ENCODE measurements around the gene TARS2. TPM values are rescaled to one million over a fixed set of nuclear protein-coding genes. Genes with fewer than 3 reads are reported as not detected.

The TARS2 gene
- total and polyA plus RNA-seq, 2 of the 13 experiments (the other 11 are each of a cell fraction or from before 2014, with no cell fraction given): 21.3 to 22.8 TPM

DNA sequence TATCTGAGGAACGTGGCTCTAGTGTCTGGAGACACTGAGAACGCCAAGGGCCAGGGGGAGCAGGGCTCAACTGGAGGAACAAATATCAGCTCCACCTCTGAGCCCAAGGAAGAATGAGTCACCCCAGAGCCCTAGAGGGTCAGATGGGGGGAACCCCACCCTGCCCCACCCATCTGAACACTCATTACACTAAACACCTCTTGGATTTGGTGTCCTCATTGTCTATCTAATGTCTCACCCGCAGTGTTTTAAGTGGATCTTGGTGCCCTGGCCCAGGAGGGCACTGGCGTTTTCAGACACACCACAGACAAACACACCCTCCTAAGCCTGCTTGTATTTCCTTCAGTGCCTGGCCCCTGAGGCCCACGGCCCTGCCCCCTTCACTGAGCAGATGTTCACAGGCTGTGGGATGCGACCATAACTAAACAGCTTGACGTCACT, 26.2 kb downstream of the TARS2 start:
- no TSS peak for BruUV-seq (replicated peaks)

More for the DNA sequence above, 26.2 kb downstream of the TARS2 start:
- no peaks in the 10 kb centered on the region for H3K9me3 ChIP-seq (ENCODE audit: low read length)
- WGBS (ENCODE audit: low lambda C conversion rate): 88% methylated on average over 7 of the region's 7 CpGs
- intact Hi-C loops (cut with micrococcal nuclease; ENCODE audit: unreplicated experiment): no loop called here
- H3K36me3 ChIP-seq (replicated peaks in 1 of 2; ENCODE audit: control insufficient read depth in 1 of 2, insufficient read depth in 2 of 2, low read length in 2 of 2): no peaks in the 10 kb centered on the region
- no peaks in the 10 kb centered on the region for H3K79me2 ChIP-seq (ENCODE audit: insufficient read depth, low read length)
- H3K27me3 ChIP-seq (ENCODE audit: control insufficient read depth in 1 of 2, insufficient read depth in 2 of 2, low read length in 2 of 2): no peaks in the 10 kb centered on the region; a peak in 1 of 5 replicates
- H3K4me2 ChIP-seq (ENCODE audit: low read depth, low read length): no peak overlapping the region
- ChIA-PET CTCF (ENCODE audit: low intra/inter-chr PET ratio, low total read pairs) (no interaction called here), POLR2A (interaction anchor here (1.0 kb wide), 1 partner anchor 26 kb away, joined by 3 read pairs; the partner anchor contains the start of gene TARS2)
- H3K4me1 ChIP-seq (ENCODE audit: insufficient read depth, low read length): peaks cover 32% of the 10 kb centered on the region
- H4K20me1 ChIP-seq (ENCODE audit: insufficient read depth, low read length): no peaks in the 10 kb centered on the region
- TF ChIP-seq, protein P1, sequence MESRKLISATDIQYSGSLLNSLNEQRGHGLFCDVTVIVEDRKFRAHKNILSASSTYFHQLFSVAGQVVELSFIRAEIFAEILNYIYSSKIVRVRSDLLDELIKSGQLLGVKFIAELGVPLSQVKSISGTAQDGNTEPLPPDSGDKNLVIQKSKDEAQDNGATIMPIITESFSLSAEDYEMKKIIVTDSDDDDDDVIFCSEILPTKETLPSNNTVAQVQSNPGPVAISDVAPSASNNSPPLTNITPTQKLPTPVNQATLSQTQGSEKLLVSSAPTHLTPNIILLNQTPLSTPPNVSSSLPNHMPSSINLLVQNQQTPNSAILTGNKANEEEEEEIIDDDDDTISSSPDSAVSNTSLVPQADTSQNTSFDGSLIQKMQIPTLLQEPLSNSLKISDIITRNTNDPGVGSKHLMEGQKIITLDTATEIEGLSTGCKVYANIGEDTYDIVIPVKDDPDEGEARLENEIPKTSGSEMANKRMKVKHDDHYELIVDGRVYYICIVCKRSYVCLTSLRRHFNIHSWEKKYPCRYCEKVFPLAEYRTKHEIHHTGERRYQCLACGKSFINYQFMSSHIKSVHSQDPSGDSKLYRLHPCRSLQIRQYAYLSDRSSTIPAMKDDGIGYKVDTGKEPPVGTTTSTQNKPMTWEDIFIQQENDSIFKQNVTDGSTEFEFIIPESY (CRISPR knock-in tag; IDR thresholded peaks at IDR 0.05): no peak
- TF ChIP-seq ATRX (CRISPR knock-in tag; IDR thresholded peaks at IDR 0.05; ENCODE audit: borderline replicate concordance) (no peak), ZNF20 (CRISPR knock-in tag; IDR thresholded peaks at IDR 0.05) (no peak), MAZ (IDR thresholded peaks at IDR 0.05; ENCODE audit: borderline replicate concordance, low read depth, low read length) (no peak), MAZ (CRISPR knock-in tag; IDR thresholded peaks at IDR 0.05; ENCODE audit: low read depth) (no peak), MTF2 (CRISPR knock-in tag; IDR thresholded peaks at IDR 0.05; ENCODE audit: borderline replicate concordance) (no peak), NR1H2 (CRISPR knock-in tag; IDR thresholded peaks at IDR 0.05; ENCODE audit: borderline replicate concordance, low read depth) (no peak), ZNF207 (IDR thresholded peaks at IDR 0.05; ENCODE audit: borderline replicate concordance) (no peak), SALL1 (CRISPR knock-in tag; IDR thresholded peaks at IDR 0.05) (no peak), ZNF615 (CRISPR knock-in tag; IDR thresholded peaks at IDR 0.05; ENCODE audit: borderline replicate concordance) (no peak), ZNF572 (CRISPR knock-in tag; IDR thresholded peaks at IDR 0.05) (no peak), ZNF605 (CRISPR knock-in tag; IDR thresholded peaks at IDR 0.05) (no peak), ZNF777 (CRISPR knock-in tag; IDR thresholded peaks at IDR 0.05) (no peak), NFRKB (IDR thresholded peaks at IDR 0.05) (no peak), RNF2 (conservative IDR thresholded peaks at IDR 0.05; ENCODE audit: low read depth) (no peak), MTA1 (CRISPR knock-in tag; IDR thresholded peaks at IDR 0.05; ENCODE audit: borderline replicate concordance) (no peak), HCFC1 (IDR thresholded peaks at IDR 0.05; ENCODE audit: low read depth, low read length) (no peak), ZFP1 (CRISPR knock-in tag; IDR thresholded peaks at IDR 0.05) (no peak)
- TF ChIP-seq, protein P2, sequence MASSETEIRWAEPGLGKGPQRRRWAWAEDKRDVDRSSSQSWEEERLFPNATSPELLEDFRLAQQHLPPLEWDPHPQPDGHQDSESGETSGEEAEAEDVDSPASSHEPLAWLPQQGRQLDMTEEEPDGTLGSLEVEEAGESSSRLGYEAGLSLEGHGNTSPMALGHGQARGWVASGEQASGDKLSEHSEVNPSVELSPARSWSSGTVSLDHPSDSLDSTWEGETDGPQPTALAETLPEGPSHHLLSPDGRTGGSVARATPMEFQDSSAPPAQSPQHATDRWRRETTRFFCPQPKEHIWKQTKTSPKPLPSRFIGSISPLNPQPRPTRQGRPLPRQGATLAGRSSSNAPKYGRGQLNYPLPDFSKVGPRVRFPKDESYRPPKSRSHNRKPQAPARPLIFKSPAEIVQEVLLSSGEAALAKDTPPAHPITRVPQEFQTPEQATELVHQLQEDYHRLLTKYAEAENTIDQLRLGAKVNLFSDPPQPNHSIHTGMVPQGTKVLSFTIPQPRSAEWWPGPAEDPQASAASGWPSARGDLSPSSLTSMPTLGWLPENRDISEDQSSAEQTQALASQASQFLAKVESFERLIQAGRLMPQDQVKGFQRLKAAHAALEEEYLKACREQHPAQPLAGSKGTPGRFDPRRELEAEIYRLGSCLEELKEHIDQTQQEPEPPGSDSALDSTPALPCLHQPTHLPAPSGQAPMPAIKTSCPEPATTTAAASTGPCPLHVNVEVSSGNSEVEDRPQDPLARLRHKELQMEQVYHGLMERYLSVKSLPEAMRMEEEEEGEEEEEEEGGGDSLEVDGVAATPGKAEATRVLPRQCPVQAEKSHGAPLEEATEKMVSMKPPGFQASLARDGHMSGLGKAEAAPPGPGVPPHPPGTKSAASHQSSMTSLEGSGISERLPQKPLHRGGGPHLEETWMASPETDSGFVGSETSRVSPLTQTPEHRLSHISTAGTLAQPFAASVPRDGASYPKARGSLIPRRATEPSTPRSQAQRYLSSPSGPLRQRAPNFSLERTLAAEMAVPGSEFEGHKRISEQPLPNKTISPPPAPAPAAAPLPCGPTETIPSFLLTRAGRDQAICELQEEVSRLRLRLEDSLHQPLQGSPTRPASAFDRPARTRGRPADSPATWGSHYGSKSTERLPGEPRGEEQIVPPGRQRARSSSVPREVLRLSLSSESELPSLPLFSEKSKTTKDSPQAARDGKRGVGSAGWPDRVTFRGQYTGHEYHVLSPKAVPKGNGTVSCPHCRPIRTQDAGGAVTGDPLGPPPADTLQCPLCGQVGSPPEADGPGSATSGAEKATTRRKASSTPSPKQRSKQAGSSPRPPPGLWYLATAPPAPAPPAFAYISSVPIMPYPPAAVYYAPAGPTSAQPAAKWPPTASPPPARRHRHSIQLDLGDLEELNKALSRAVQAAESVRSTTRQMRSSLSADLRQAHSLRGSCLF (CRISPR knock-in tag; IDR thresholded peaks at IDR 0.05; ENCODE audit: borderline replicate concordance): no peak
- H3K4me3 ChIP-seq (replicated peaks in 1 of 3; ENCODE audit: insufficient read depth in 1 of 3, low read depth in 2 of 3, low read length in 3 of 3): no peak overlapping the region
- no peak for ATAC-seq
- FAIRE-seq: no peak
- DNase-seq (ENCODE audit: low spot score): no peak
- H3K27ac ChIP-seq (ENCODE audit: extremely low read length, insufficient read depth, low read length): no peak overlapping the region
- H2AFZ ChIP-seq (ENCODE audit: low read length): no peak overlapping the region
- in situ Hi-C loops (cut with HindIII; ENCODE audit: extremely low pct_ligation_motif_present, low pct_unique_long_range_greater_than_20kb): no loop called here
- no peak overlapping the region for H3K9ac ChIP-seq (ENCODE audit: insufficient read depth, low read depth, low read length)
